ENCODE data around the gene WFDC2. TPM values are rescaled to one million over a fixed set of nuclear protein-coding genes. Genes with fewer than 3 reads are reported as not detected.
A peak's percentile ranks its signal among the peaks of the same experiment; 100 is the strongest.

WFDC2 gene
- total and polyA plus RNA-seq, 3 donors from 2014 or later: 6.1 to 37.6 (median 32.0) TPM

DNA sequence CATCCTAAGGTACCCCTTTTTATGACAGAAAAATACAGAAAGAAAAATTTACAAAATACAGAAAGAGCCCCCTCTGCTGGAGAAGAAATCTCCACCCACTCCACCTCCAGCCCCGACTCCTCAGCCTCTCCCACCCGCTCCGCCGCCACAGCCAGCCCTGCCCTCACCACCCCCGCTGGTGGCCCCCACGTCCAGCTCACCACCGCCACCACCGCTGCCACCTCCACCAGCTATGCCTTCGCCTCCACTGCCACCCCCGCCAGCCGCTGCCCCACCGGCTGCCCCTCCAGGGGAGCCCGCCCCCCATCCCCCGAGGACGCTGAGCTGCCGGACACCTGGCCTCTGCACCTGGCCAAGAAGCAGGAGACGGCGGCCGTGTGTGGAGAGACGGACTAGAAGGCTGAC lies 17.7 kb downstream of the WFDC2 start:
- Histone ChIP-seq H3K4me3 (peak overlapping the region; percentile 34 to 49), H3K36me3 (ENCODE audit: low read depth, missing control alignments) (no peaks in the 10 kb centered on the region), H3K27me3 (no peaks in the 10 kb centered on the region), H3K4me1 (no peaks in the 10 kb centered on the region), H3K27ac (no peak overlapping the region), H3K9me3 (no peaks in the 10 kb centered on the region)
- DNase-seq: no peak
- intact Hi-C loops (cut with DNase I; ENCODE audit: low total_unique reads): no loop called here
- 21 to 38% methylated on average over 20 of the region's 20 CpGs for WGBS, 2 donors
- TF ChIP-seq POLR2A (IDR thresholded peaks at IDR 0.05): no peak
- TF ChIP-seq, protein P1, sequence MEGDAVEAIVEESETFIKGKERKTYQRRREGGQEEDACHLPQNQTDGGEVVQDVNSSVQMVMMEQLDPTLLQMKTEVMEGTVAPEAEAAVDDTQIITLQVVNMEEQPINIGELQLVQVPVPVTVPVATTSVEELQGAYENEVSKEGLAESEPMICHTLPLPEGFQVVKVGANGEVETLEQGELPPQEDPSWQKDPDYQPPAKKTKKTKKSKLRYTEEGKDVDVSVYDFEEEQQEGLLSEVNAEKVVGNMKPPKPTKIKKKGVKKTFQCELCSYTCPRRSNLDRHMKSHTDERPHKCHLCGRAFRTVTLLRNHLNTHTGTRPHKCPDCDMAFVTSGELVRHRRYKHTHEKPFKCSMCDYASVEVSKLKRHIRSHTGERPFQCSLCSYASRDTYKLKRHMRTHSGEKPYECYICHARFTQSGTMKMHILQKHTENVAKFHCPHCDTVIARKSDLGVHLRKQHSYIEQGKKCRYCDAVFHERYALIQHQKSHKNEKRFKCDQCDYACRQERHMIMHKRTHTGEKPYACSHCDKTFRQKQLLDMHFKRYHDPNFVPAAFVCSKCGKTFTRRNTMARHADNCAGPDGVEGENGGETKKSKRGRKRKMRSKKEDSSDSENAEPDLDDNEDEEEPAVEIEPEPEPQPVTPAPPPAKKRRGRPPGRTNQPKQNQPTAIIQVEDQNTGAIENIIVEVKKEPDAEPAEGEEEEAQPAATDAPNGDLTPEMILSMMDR (IDR thresholded peaks at IDR 0.05): no peak

DNA sequence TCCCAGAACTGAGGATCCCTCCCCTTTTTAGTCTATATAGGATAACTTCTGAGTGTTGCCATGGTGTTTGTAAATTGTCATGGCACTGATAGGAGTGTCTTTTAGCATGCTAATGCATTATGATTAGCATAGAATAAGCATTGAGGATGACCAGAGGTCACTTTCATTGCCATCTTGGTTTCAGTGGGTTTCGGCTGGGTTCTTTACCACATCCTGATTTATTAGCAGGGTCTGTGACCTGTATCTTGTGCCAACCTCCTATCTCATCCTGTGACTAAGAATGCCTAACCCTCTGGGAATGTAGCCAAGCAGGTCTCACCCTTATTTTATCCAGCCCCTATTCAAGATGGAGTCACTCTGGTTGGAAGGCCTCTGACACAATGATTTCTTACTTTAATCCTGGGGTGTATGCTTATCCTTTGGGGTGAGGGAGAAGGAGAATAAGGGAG lies 19.6 kb downstream of the WFDC2 start:
- Histone ChIP-seq H3K27me3 (no peaks in the 10 kb centered on the region), H3K9me3 (no peaks in the 10 kb centered on the region), H3K27ac (no peak overlapping the region), H3K36me3 (ENCODE audit: low read depth, missing control alignments) (no peaks in the 10 kb centered on the region), H3K4me3 (no peak overlapping the region), H3K4me1 (no peaks in the 10 kb centered on the region)
- no peak for TF ChIP-seq POLR2A (IDR thresholded peaks at IDR 0.05)
- TF ChIP-seq, protein P1 (IDR thresholded peaks at IDR 0.05): no peak
- intact Hi-C loops (cut with DNase I; ENCODE audit: low total_unique reads): no loop called here
- WGBS, 2 donors: 53 to 75% methylated on average over 1 of the region's 1 CpG
- DNase-seq: no peak

DNA sequence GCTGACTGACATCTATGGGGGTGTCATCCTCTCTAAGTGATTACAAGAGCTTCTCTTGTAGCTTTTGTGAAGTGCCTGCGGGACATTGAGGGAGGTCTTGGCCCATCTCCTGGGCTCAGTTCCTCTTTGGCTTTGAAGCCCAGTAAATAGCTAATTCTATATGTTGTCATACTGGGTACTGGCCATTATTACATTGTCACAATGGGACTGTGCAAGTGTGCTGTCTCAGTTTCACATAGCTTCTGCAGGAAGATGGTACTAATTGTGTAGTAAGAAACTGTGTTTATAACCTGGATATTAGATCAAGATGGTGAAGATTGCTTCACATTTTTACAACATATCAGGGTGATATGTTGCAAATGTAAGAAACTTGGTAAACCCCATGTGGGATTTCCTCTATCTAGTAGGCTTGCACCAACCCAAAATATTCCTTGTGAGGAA lies 26.0 kb downstream of the WFDC2 start:
- no peak for DNase-seq
- TF ChIP-seq, protein P1 (IDR thresholded peaks at IDR 0.05): no peak
- TF ChIP-seq POLR2A (IDR thresholded peaks at IDR 0.05): no peak
- intact Hi-C loops (cut with DNase I; ENCODE audit: low total_unique reads): no loop called here
- WGBS, 2 donors: 82 to 100% methylated on average over 1 of the region's 1 CpG
- no peaks in the 10 kb centered on the region for H3K27me3 ChIP-seq
- no peaks in the 10 kb centered on the region for H3K9me3 ChIP-seq
- H3K36me3 ChIP-seq (ENCODE audit: low read depth, missing control alignments): no peaks in the 10 kb centered on the region
- H3K27ac ChIP-seq: no peak overlapping the region
- no peak overlapping the region for H3K4me3 ChIP-seq
- no peaks in the 10 kb centered on the region for H3K4me1 ChIP-seq

DNA sequence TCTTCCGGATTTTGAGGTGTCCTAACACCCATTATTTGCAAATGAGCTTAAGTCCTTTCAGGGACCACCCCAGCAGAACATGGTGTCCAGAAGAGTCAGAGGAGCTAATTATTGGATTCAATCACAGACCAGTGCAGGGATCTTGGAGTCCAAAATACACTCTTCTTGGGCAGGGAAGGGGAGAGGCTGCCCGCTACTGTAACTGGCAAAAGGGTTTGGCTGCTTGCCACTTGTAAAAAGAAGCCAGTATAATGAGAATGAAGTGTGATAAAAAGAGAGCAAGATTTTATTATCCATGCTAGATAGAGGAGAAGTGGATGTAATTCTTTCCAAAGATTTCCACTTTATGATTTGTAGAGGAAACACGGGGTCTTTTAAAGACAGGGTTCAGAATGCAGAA lies 26.6 kb downstream of the WFDC2 start:
- no peaks in the 10 kb centered on the region for H3K4me1 ChIP-seq
- no peak overlapping the region for H3K4me3 ChIP-seq
- no peaks in the 10 kb centered on the region for H3K9me3 ChIP-seq
- WGBS, 2 donors: 73% methylated on average over 3 of the region's 3 CpGs
- no peaks in the 10 kb centered on the region for H3K27me3 ChIP-seq
- no peaks in the 10 kb centered on the region for H3K36me3 ChIP-seq (ENCODE audit: low read depth, missing control alignments)
- no peak overlapping the region for H3K27ac ChIP-seq
- no peak for DNase-seq
- no peak for TF ChIP-seq POLR2A (IDR thresholded peaks at IDR 0.05)
- TF ChIP-seq, protein P1 (IDR thresholded peaks at IDR 0.05): no peak
- intact Hi-C loops (cut with DNase I; ENCODE audit: low total_unique reads): no loop called here

DNA sequence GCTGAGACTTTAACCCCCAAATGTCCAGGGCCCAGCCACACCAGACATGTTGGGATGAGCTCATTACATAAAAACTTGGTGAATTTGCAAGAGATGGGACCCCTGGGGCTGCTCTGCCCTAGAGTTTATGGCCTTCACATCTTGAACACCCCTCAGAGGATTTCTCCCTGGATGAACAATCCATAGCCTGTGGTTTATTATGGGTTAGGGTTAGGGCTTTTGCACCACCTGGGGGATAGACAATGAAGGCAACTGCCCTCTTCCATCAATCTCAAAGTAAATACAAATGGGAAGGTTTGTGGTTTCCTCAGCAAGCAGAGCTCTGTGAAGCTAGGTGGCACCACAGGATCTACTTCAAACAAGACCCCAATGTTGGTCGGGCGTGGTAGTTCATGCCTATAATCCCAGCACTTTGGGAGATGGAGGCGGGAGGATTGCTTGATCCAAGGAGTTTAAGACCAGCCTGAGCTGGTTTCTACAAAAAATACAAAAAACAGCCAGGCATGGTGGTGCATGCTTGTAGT lies 28.5 kb downstream of the WFDC2 start:
- H3K27me3 ChIP-seq: no peaks in the 10 kb centered on the region
- no peak overlapping the region for H3K4me3 ChIP-seq
- TF ChIP-seq, protein P1 (IDR thresholded peaks at IDR 0.05): no peak
- no peak for TF ChIP-seq POLR2A (IDR thresholded peaks at IDR 0.05)
- no peak overlapping the region for H3K27ac ChIP-seq
- intact Hi-C loops (cut with DNase I; ENCODE audit: low total_unique reads): no loop called here
- WGBS, 2 donors: 92 to 96% methylated on average over 3 of the region's 3 CpGs
- no peaks in the 10 kb centered on the region for H3K9me3 ChIP-seq
- no peak for DNase-seq
- no peaks in the 10 kb centered on the region for H3K36me3 ChIP-seq (ENCODE audit: low read depth, missing control alignments)
- H3K4me1 ChIP-seq: peaks cover 5% of the 10 kb centered on the region

All from testis (tissue), 3 donors.